ENCODE measurements around the gene NPLOC4.

Gene NPLOC4

DNA sequence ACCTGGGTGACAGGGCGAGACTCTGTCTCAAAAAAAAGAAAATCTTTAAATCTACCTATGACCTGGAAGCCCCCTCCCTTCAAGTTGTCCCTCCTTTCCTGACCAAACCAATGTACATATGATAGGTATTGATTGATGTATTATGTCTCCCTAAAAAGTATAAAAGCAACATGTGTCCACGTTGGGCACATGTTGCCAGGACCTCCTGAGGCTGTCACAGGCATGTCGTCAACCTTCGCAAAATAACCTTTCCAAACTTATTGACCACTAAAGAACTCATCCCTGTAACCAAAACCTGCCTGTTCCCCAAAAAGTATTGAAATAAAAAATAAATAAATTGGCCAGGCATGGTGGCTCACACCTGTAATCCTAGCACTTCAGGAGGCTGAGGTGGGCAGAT, 25.1 kb upstream of the NPLOC4 start:
- no peak for DNase-seq (ENCODE audit: low spot score)

DNA sequence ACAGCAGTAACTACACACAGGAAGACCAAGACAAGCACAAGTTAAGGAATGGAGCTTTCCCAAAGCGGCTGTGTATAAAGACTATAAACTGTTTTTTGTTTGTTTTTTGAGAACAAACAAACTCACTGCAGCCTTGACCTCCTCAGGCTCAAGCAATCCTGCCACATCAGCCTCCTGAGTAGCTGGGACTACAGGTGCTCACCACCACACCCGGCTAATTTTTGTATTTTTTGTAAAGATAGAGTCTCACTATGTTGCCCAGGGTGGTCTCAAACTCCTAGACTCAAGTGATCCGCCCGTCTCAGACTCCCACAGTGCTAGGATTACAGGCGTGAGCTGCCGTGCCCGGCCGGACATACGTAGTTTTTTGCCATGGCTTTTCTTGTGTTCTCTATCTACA, 23.5 kb upstream of the NPLOC4 start:
- no peak for DNase-seq (ENCODE audit: low spot score)

DNA sequence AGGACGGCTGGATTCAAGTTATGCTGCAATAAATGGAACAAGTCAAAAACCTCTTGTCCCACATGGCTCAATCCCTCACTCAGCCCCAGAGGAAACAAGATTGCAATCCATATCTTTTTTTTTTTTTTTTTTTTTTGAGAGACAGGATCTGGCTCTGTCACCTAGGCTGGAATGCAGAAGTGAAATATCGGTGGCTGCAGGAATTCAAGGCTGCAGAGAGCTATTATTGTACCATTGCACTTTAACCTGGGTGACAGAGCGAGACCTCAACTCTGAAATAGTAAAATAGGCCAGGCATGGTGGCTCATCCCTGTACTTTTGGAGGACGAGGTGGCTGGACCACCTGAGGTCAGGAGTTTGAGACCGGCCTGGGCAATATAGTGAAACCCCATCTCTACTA, 22.1 kb upstream of the NPLOC4 start:
- no peak for DNase-seq (ENCODE audit: low spot score)

DNA sequence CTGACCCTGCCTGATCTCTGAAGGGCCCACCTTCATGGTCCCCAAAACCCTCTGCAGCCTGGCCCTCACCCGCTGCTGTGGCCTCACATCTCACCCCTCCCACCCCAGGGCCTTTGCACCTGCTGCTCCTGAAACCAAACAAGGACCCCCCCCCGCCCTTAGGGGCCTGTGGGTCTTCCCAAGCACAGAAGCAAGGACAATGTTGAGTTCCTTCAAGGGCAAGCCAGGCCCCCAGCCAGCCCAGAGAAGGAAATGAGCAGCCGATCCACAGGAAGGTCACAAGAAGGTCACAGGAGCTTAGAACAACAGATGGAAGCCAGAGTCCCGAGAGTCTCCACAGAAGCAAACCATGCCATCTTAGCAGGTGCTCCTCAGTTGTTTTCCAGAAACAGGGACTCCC, 19.9 kb upstream of the NPLOC4 start:
- DNase-seq (ENCODE audit: low spot score): no peak

DNA sequence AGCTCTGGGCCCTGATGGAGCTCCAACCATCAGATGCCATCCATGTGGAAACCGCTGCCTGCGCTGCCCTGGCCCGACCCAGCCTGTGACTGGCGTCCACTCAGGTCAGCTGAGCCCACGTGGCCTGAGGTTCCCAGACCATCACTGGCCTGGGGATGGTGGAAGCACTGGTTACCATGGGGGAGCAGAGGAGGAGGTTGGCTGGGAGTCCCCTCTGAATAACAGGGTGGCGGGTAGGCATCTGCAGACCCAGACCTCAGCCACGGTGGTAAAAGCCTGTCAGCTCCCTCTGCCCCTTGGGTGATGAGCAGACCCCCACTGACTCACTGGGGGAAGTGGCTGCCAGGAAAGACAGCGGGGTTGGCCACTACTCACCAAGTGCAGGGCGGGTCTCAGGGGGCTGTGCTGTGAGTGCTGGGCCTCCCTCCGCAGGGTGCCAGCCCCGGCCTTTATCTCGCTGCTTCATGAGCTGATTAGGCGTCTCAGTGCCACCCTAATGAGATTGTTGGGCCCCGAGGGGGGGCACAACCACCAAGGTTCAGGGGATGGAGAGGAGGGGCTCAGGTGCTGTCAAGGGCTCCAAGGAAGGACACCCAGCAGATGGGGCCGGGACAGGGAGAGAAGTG, 19.3 kb upstream of the NPLOC4 start, which contains the start of gene PDE6G:
PDE6G (minus strand) TSS at position 425 of the 626 bp plus-strand sequence. CDS start 3,237 bp downstream, outside the sequence.
- DNase-seq (ENCODE audit: low spot score): no peak

DNA sequence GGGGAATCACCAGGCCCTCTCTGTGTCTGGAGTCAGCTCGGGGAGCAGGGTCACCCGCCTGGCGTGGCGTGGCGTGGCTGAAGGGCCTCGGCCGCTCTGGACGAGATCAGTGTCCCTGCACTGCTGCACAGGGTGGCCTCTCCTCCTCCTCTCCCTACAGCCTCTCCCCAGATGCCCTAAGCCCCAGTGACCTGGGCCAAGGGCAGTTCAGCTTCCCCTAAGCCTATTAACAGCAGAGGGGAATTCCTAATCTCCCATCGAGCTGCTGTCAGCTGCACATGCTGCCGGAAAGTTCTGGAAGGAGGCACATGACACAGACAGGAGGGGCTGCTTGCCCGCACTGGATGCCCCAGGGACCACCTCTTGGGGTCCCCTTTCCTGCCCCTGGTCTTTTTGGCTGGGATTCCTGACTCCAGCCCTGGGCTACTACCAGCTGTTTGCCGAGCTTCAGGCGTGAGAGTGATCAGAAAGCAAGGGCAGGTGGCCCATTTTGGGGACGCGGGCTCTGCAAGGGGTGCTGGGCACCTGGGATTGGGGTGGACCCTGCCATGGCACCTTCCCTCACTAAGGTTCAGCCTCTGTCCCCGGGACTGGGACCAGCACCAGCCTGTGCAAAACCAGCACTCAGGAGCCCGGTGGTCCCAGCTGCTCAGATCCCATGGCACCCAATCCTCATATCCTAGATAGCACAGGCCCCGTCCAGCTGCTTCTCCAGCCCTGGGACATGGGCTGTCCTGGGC, 18.6 kb upstream of the NPLOC4 start:
- no peak for DNase-seq (ENCODE audit: low spot score)

DNA sequence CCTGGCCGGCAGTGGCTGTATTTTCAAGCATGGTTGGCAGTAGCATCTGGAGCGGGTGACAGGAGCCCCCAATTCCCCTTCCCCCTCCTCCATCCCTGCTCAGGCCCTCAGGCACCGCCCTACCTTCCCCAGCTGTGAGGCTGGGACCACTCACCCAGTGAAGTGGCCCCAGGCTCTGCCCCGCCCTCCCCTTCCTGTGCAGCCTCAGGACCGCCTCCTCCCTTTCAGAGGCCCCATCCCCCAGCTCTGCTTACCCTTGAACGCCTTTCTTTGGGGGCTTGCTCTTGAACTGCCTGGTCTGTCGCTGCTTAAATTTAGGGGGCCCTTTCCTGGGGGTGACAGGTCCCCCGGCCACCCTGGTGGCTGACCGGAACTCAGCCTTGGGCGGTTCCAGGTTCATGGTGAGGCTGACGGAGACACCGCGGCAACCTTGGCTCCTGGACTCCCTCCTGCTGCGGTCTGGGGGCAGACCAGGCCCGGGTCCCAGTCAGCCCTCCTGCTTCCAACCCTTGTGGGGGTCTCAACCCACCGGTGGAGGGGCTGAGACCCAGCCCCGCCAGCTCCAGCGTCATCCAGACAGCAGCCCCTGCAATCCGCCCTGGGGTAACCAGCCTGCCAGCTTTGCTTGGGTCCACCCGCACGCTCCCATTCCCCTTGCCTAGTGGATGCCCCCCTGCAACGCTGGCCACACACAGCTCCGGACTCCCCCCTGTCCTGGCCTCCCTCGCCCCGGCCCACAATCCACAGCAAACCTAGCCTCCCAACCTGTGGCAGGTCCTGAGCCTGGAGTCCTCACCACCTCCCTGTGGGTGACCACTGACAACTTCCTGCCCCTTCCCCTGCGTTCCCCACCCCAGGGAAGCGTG, 16.2 kb upstream of the NPLOC4 start:
- no peak for DNase-seq (ENCODE audit: low spot score)

DNA sequence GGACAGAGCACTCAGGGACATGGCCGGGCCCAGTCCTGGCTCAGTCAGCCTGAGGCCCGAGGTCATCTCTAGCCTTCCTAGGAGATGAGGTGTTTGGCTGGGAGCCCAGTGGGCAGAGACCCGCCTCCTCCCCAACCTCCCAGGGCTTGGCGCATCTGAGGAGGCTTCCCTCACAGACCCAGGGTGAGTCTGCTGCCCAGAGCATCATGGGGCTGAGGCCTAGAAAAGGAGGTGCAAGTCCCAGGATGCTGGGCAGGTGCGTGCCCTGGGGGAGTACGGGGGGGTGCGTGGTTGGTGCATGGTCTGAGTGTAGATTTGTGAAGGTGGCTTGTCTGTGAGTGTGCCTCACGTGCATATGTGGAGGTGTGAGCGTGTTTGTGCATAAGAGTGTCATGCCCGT, 14.8 kb upstream of the NPLOC4 start:
- no peak for DNase-seq (ENCODE audit: low spot score)

DNA sequence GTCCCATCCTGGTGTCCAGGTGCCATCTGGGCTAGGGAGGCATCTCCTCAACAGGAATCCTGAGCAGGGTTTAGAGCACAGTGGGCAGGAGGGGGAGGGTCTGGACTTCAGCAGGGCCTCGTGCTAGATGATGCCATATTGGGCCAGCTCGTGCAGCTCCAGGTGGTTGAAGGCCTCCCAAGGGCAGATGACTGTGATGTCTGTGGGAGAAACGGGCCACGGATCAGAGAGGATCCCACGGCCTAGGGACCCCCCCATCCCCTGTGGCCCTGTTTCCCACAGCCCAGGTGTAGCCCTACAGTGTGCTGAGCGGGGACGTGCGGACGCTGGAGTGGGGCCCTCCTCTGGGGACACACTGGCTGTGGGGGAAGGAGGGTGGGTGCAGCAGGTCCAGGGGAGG, 14.0 kb upstream of the NPLOC4 start:
- no peak for DNase-seq (ENCODE audit: low spot score)

DNA sequence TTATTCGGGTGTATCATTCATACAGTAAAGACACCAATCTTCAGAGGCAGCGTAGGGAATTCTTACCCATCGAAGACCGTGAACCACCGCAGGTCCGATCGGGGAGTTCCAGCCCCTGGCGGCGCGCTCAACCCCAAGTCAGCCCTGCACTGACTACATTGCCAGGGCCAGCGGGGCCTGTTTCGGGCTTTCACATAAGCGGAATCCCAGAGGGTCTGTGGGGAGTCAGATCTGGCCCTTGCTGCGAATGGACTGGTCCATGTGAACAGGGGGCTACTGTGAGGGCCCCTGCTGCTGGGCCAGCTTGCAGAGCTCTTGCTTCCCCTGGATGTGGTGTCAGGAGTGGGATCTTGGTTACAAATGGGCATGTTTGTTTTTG, 11.8 kb upstream of the NPLOC4 start:
- DNase-seq (ENCODE audit: low spot score): no peak

DNA sequence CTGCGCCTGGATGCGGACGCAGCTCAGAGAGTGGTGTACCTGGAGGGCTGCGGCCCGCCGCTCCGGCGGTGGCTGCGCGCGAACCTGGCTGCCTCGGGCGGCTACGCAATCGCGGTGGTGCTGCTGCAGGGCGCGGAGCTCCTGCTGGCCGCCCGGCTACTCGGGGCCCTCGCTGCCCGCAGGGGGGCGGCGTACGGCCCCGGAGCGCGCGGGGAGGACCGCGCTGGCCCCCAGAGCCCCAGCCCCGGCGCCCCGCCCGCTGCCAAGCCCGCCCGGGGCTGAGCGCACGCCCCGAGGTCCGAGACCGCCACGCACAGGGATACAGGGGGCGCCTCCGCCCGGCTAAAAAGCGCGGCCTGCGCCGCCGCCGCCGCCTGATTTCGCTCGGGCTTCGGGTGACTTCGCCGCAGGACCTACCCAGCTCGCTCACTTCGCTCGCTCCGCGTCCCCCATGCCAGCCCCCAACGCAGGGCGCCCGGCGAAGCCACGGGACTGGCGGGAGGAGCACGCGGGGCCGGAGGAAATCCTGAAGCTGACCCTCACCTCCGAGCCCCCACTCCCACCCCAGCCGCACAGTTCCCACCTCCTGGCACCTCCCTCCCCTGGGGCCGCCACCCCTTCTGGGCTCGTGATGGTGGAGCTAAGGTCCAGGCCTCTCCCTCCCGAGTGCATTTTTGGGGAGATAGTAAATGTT, 11.2 kb upstream of the NPLOC4 start:
- DNase-seq (ENCODE audit: low spot score): no peak

DNA sequence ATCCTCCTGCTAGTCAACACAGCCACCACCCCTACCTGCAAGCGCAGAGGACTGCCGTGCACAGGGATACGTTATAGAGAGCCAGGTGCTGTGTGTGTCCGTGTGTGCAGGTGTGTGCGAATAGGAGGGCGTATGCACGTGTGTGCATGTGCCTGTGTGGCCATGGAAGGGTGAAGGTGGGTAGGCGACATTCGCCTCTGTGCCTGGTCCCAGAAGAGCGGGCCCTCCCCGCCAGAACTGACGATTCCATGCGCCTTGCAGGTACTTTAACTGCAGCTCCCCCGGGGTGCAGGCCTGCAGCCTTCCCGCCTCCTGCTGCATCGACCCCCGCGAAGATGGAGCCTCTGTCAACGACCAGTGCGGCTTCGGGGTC, 10.7 kb upstream of the NPLOC4 start:
- no peak for DNase-seq (ENCODE audit: low spot score)

DNA sequence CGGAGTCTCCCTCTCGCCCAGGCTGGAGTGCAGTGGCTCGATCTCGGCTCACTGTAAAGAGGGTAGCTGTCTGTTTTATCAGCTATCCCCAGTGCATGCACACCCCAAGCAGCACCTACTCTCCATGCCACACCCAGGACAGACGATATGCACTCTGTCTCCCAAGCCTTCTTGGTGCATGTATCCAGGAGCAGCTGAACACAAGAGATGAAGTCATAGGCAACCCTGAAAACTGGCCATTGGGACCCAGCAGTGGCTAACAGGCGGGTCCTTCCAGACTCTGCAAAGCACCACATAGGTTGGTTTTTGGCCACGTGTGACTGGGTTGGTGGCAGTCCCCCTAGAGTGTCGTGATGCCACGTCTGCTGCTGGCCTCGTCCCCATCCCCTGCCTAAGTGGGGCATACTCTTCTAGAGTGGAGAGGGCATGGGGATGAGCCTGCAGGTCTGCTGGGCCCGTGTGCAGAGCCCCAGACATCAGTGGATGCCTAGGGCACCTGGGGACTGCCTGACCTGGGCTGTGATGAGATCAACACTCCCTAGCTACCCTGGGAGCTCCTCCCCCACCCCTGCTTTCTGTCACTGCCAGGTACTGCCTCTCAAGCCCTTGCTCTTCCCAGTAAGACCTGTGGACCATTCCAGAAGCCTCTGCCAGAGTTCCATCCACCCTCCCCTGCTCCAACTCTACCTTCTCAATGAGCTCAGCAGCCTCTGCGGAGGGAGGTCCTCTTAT, 10.1 kb upstream of the NPLOC4 start:
- no peak for DNase-seq (ENCODE audit: low spot score)

DNA sequence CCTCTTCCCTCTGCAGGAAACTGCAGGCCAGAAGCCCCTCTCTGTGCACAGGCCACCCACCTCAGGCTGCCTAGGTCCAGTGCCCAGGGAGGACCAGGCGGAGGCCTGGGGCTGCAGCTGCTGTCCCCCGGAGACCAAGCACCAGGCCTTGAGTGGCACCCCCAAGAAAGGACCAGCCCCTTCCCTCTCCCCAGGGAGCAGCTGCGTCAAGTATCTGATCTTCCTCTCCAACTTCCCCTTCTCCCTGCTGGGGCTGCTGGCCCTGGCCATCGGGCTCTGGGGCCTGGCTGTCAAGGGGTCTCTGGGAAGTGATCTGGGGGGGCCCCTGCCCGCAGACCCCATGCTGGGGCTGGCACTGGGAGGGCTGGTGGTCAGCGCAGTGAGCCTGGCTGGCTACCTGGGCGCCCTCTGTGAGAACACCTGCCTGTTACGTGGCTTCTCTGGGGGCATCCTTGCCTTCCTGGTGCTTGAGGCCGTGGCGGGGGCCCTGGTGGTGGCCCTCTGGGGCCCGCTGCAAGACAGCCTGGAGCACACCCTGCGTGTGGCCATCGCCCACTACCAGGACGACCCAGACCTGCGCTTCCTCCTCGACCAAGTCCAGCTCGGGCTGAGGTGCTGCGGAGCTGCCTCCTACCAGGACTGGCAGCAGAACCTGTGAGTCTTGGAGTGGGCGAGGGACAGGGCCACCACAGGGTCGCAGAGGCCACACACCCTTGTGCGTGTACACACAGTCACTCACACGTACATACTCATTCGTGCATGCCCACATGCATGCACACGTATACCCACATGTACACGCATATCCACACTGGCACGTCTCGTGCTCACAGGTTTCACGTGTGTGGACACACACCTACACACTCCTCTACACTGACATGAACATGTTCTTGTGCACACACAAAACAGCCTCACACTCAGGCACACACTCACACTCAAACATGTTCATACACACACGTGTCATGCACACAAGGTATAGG, 8.4 kb upstream of the NPLOC4 start:
- DNase-seq (ENCODE audit: low spot score): no peak

DNA sequence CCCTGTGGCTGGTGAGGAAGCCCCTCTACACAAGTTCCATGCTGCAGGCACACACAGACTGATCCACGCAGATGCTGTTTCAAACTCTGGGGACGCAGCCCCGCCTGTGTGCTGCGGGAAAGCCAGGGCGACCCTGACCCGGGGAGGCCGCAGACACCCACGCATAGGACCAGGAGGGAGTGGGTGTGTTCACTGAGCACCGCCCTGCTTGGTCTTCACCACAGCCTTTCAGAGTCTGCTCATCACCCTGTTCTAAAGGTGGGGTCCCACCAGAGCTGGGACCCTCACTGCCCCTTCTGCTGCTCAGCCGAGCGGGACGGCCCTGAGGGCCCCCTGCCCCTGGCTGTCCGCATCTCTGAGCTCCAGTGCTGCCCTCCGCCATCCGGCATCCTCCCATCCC, 7.6 kb upstream of the NPLOC4 start:
- no peak for DNase-seq (ENCODE audit: low spot score)

DNA sequence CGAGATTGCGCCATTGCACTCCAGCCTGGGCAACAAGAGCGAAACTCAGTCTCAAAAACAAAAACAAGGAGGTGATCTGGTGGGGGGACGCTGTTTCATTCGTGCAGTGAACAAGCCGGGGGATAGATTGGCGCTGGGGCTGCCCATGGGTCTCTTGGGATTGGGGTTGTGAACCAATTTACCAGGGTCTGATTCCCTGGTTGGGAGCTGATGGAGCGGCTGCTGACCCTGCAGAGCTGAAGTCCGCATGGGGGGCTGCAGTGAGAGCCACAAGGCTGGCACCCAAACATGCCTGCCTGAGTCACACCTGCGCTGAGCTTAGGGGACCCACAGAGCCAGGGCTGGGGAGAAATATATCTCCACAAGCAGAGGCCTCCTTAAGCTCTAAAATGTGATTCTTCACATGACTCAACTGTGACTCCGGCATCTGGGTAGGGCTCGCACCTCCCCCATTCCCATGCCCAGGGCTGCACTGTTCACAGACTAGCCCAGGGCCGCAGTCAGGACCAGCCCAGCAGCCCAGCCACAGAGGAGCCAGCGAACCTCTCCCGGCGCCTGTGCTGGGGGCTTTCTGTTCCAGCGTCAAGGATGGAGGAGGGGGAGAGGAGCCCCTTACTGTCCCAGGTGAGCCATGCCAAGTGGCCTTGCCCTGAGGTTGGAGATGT, 5.0 kb upstream of the NPLOC4 start:
- DNase-seq (ENCODE audit: low spot score): no peak

DNA sequence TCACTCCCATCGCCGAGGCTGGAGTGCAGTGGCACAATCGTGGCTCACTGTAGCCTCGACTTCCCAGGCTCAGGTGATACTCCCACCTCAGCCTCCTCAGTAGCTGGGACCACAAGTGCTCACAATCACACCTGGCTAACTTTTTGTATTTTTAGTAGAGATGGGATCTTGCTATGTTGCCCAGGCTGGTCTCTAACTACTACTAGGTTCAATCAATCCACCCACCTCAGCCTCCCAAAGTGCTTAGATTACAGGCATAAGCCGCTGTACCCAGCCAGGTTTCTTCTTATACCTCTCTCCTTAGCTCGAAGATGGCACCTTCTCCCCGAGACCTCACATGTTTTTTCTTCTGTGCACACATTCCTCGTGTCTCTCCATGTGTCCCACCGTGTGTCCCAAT, 3.1 kb upstream of the NPLOC4 start:
- no peak for DNase-seq (ENCODE audit: low spot score)

DNA sequence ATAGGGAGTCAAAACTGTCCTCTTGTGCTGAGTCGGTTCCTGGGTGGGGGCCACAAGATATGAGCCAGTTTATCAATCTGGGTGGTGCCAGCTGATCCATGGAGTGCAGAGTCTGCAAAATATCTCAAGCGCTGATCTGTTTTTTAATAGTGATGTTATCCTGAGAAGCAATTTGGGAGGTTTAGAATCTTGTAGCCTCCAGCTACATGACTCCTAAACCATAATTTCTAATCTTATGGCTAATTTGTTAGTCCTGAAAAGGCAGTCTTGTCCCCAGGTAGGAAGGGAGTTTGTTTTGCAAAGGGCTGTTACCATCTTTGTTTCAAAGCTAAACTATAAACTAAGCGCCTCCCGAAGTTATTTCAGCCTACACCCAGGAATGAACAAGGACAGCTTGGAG, 1.8 kb upstream of the NPLOC4 start:
- no peak for DNase-seq (ENCODE audit: low spot score)

DNA sequence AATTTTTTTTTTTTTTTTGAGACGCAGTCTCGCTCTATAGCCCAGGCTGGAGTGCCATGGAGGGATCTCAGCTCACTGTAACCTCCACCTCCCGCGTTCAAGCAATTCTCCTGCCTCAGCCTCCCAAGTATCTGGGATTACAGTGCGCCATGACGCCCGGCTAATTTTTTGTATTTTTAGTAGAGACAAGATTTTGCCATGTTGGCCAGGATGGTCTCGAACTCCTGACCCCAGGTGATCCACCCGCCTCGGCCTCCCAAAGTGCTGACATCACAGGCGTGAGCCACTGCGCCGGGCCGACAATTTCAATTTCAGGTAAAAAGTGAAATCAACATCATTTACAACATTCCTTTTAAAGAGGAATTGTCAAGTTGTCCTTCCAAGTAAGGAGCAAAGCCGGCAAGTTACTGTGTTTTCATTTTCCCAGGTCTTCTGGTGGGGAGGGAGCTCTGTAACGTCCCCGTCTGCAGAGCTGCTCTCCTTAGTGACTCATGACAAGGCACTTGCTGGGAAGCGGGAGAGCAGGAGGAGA, 873 bp downstream of the NPLOC4 start:
- DNase-seq (ENCODE audit: low spot score): no peak

DNA sequence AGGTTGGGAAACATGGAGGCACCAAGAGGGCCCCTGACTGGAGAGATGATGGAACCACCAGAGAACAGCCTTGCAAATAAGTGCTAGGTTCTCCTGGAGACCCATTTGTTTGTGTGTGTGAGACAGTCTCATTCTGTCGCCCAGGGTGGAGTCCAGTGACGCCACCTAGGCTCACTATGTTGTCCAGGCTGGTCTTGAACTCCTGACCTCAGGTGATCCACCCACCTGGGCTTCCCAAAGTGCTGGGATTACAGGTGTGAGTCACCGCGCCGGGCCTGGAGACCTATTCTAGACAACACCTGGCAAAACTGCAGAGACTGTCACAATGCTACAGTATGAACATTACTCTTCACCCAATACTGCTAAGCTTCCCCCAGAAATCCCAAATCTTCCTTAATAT, 1.5 kb downstream of the NPLOC4 start:
- DNase-seq (ENCODE audit: low spot score): no peak

Data from germinal center (tissue), 1 donor.